H1 (cell line): Measurements from ENCODE around the gene THADA. TPM values are rescaled to one million over a fixed set of nuclear protein-coding genes. Genes with fewer than 3 reads are reported as not detected.

Source experiments
- E2F6 ChIP-seq: IDR thresholded peaks from 2 replicates; pipeline ENCODE4 v1.6.1; 2012; ENCODE audit warnings: inconsistent platforms
- polyA plus RNA-seq, 7 experiments: library from polyadenylated mRNA; depleted of rRNA in 3 of 7; stranded (reverse) in 5 of 7; unstranded in 2 of 7; fragments of >200 nt in 5 of 7; fragments of 200-250 nt in 2 of 7; gene quantifications; 1 replicate in 5 of 7; 2 replicates in 1 of 7; 4 replicates in 1 of 7; pipeline versions ENCODE4 v1.2.1 to v1.2.3, GENCODE V29; 2011 to 2013; ENCODE audit warnings: missing spikeins in 2 of 7, mixed read lengths in 2 of 7
- total RNA-seq: library from RNA; stranded (reverse); fragmentation: NEBNext Ultra II Directional; extraction: Animal tissue kit (Norgen Biotek cat#: 25700); gene quantifications from 2 replicates; pipeline ENCODE4 v1.2.1, GENCODE V29; 2021

The THADA gene
- total and polyA plus RNA-seq, 2 of the 8 experiments (the other 6 are each of a cell fraction or from before 2014, with no cell fraction given) = 22.4 to 26.8 TPM

GRCh38 chr2:43414033-43414432 is 181.8 kb downstream of the THADA start (continued):
- no peak for TF ChIP-seq E2F6
